GM19193 (cell line): ENCODE data around the gene CDH20.

ENCODE experiments used
- POLR2A ChIP-seq: IDR thresholded peaks from 4 replicates; pipeline ENCODE4 v1.6.1; 2011; ENCODE audit not compliant: insufficient read depth, insufficient read length; ENCODE audit errors: extremely low read depth

Gene CDH20

DNA sequence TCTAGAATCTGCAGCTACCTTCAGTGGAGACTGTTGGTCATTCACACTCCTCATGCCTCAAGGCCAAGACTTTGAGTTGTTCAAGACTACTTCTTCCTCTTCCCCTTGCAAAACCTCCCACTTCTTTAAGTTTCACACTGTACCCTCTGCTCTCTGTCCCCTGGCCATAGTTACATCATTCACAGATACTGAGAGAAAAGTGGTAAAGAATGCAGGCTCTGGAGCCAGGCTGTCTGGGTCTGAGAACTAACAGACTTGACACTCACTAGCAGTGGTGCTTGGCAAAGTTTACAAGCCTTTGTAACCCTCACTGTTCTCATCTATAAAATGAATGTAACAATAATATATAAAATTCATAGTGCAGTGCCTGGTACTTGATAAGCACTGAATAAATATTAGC is 61.8 kb downstream of the CDH20 start:
- no peak for TF ChIP-seq POLR2A

DNA sequence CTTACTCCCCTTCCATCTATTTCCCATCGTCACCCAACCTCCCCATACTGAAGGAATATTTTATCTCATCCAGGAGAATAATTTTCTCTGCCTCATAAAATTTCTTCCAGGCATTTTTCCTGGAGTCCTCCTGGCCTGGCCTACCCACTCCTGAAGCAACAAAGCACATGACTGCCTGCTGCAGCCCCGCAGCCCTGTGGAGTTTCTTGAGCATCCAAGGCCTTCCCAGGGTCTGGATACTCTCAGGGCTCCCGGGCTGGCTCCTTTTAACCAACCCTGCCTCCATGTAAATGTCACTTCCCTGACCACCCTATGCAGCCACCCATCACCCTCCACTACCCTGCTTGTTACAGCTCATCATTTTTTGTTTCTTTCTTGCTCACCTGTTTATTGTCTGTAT is 64.0 kb downstream of the CDH20 start:
- no peak for TF ChIP-seq POLR2A

DNA sequence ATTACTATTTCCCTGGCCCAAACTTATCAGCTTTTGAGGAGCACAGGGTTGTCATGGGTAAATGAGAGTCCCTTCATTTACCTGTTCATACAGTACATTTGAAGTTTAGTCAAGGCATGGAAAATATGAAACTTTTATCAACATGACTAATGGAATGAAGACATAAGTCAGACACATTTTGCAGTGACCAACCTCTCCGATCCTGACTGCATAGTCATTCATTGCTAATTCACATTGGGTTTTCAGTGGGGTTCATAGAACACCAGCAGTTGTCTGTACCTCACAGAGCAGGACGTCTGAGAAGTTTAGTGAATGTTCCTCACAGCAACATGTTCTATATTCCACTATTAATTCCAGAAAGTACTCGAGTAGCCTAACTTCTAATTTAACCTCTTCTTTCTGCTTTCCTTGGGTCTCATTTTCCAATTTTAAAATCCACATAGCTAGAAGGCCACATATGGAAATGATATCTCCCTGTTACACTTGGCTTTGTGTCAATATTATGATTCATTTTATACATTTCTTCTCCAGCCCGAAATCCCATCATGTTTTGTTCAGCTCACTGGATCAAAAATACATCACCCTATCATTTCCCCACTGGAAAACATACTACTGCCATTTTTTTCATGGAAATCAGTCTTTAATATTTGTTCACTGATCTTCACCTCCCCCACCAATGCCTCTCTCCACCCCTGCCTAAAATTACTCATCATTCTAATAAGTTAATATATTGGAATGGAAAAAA is 65.9 kb downstream of the CDH20 start:
- no peak for TF ChIP-seq POLR2A

DNA sequence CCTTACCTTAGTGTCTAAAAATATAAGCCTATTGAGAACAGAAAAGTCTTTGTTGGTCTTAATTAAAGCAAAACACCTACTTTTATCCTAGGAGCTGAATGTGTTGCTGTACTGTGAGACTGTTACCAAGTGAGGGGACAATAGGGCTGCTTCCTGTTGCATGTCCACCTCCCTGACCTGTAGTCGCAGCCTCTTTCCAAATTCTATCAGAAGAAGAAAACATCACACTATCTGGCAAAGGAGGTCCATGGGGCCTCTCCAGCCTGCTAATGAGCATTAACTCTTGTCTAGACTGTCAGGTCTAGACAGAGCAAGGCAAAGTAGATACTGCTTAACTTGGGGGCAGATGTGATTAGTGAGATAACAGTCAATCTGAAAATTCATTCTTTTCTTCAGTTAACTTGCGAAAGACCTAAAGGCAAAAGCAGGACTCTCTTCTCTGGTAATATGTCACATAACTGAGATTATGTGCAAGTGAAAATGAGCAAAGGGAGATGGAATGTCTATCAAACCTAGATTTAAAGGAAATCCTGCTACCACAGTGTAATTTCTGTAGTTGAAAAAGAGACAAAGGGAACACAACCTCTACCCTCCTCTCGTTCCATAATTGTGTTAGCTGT is 66.9 kb downstream of the CDH20 start:
- no peak for TF ChIP-seq POLR2A

DNA sequence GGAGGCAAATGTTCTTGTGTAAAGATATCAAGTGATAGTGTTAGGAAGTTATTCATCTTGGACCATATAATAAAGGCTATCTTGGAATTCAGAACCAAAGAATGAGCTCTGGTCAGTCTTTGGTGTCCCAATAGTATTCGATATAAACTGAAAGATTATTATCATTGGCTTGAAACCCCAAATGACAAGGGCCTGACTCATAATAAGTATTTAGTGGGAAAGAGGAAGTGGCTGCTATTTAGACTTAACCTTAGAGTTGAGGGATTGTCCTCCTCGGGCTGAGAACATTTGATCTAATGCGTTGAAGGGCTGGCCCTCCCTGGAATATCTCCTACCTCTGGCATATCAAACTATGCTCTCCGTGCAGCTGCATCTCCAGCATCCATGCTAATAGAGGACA is 67.5 kb downstream of the CDH20 start:
- no peak for TF ChIP-seq POLR2A

DNA sequence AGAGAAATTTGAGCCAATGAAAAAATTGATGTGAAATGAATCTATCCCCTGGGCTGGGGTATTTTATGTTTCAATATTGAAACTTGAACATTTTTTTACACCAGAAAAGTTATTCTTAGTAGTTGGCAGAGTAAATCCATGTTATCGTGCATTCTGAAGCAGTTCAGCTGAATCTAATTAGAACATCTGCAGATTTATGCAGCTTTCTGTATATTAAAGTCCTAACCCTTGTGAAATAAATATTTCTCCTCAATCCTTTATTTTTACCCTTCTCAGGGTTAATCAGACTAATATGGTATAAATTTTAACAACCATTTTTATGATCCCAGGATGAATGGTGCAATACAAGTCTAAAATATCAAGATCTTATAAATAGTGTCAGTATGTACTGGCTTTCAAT is 69.5 kb downstream of the CDH20 start:
- no peak for TF ChIP-seq POLR2A

DNA sequence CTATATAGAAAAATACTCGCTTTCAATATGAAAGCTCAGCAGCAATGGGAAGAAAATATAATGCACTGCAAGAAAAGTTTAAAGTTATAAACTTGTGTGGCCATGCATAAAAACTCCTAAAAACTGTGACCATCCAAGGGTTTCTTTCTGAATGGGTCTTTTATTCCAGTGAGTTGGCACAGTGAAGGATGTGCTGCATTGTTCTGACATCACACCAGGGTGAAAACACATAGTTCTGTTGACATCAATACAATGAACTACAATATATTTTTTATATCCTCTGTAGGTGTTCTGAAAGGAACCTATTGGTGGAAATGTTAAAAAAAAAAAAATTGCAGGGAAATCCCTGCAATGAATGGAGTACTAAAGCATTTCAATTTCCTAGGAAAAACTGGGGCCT is 80.2 kb downstream of the CDH20 start:
- no peak for TF ChIP-seq POLR2A

DNA sequence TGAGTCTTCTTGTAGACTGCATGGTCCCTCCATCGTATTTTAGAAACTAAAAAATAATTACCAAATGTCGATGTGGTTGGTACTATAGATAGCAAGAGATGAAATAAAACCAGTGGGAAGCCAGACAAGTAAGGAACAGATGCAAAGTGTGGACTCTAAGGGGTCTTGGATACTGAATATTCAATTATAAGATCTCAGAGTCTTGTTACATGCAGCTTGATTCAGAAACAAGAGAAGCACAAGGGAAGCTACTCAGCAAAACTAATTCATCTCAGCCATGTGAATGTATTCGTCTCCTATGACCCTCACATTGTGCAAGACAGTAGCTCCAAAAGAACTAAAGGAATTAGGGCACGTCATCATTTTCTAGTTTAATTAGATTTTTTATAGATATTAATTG is 80.9 kb downstream of the CDH20 start:
- TF ChIP-seq POLR2A, result no peak

DNA sequence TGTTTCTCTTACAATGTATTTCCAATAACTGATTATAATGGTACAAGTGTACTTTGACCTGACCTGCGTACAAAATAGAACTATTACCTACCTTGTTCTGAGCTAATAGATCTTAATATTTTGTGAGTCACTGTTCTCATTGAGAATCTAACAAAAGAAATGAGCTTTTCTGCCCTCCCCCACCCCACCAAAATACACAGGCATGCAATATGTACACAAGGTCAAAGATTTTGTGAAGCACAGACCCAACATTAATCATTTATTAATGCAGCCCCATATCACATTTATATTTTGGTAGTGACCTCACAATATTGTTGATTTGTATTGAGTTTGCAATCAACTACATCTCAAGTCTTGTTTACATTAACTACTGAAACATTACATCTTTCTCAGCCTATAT is 86.5 kb downstream of the CDH20 start:
- no peak for TF ChIP-seq POLR2A

DNA sequence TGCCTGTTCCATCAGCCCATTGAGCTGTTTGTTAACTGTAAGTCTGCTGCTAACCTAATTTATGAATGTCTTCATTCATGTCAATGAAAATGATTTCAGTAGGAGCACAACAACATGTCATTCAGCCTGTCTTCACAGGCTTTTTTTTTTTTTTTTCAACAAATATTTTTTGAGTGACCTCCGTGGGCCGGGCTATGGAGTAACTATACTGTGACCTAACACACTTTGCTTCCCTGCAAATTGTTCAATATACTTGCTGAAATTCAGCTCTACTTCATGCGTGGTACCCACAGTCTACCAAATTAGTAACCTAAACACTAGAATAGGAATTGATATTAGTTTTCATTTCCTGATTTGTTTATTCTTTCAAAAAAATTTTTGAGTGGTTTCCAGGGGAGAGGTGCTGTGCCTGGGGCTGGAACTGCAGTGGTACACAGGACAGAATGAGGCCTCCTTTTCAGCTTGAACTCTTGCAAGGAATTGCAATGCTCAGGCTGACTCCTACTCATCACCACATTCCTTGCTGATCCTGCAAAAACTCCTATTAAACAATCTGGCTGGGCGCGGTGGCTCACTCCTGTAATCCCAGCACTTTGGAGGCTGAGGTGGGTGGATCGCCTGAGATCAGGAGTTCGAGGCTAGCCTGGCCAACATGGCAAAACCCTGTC is 87.1 kb downstream of the CDH20 start:
- TF ChIP-seq POLR2A, result no peak

DNA sequence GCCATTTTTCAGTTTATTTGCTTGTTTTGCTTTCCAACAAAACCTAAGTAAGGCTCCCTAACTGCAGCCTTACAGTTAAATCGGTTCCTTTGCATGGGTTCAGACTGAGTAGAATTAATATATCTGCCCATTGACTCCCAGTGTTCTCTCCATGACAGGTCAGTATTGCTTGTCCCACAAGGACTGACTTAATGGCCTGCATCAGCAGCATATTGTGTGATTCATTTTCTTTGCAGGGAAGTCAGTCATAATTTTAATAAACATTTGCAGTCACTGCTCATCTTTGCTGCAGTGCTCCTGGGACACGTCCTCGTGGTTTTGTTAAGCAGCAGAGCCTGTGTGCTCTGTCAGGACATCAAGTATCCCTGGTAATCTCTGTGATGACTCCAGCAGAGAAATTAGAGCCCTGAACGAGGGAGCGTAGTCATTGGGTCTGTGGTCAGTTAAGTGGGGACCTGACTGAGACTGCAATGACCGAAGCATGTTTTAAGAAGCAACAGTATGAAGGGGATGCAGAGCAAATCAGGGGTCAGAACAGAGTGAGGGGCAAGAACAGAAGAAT is 93.3 kb downstream of the CDH20 start:
- TF ChIP-seq POLR2A, result no peak

DNA sequence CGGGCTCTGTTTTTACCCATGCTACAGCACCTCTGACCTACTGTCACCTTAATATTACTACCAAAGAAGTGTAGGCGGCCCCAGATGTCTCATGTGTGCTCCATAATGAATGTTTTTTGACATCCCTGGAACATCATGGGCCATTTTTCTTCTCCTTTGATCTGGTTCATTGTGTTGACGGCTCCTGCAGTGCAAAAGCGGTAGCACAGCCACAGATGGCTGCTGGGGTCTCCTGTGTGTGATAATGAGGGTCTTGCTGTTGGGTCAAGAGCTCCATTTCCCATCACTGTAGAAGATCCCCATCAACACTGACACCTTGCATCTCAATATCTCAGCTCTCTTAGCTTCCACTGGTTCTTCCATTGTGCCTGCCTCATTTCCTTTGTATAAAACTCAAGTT is 95.0 kb downstream of the CDH20 start:
- no peak for TF ChIP-seq POLR2A

DNA sequence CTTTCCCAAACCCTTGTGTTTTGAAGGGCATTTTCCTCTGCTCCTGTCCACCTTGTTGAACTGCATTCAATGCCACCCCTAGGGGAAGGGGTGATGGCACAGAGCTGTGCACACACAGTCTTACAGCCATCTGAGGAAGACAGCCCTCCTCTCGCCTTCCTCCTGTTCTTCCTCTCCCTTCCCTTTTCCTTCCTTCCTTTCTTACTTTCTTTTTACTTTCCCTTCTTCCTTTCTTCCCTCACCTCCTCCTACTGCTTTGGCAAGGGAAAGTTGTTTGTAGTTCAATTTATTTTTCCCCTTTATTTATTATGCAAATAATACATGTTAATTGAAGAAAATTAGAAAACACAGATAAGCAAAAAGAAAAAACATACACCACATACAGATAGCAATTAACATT is 99.4 kb downstream of the CDH20 start:
- TF ChIP-seq POLR2A, result no peak

DNA sequence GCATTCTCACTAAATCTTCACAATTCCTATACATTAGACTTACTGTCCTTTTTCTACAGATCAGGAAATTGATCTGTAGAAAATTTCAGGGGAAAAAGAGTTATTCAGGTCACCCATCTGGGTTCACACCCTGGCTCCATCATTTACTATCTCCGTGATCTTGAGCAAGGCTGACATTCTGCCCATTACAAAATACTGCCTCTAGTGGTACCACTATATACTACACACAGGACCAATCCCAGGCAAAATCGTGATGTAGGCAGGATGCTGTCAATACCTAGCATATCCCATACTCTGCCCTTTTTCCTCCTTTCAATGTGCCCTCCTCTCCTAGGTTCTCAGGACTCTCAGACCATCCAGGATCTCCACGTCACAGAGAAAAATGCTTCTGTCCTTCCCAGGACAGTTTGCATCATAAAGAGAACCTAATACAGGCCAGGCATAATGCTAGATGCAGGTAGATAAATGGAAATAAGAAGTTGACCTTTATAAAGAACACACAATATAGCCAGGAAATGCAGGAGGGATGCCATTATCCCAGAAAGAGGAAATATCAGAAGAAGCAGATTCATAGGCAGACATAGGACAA is 101.9 kb downstream of the CDH20 start:
- no peak for TF ChIP-seq POLR2A

DNA sequence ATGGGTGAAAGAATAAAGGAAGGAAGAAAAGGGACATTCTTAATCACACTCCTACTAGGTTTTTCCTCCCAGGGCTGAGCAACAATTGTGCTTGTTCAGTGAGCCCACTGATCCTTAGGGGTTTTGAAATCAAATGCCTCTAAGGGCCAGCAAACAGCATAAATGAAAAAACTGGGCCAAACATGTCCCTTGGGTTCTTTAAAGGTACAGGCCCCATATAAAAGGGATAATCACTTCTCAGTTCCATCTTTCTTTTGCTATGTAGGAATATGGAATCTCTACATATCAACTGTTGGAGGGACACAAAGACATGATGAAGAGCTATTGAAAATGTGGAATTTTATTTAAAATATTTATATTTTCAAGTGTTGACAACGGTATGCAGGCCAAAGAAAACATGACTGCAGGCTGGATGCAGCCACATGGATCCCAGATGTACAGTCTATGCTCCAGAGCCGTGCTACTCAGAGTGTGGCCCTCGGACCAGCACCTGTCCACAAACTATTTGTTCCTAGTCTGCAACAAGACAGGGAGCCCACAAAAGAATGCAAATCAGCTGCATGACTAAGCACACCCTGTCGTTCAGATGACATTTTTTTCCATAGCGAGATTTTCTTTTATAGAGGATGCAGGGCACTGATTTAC is 110.0 kb downstream of the CDH20 start:
- no peak for TF ChIP-seq POLR2A
